Measurements from ENCODE around the gene FBXW11.

The FBXW11 gene

DNA sequence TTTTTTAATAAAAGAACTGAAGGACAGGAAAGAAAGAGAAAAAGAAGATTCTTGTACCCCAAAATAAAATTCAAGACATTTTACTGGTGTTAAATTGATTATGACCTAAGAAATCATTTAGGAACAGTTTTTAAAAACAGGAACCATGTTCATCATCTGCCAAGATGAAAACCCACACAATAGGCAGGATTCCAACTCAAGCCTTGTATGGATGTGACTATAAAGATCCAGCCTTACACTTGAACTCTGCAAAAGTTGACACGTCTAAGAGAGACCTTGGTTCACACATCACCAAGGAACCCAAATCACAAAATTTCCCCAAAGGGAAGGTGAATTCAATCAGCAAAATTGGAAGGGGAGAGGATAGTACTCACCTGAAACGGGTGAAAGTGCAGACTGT, 138.2 kb downstream of the FBXW11 start:
- no peak for DNase-seq (ENCODE audit: low read depth in 2 of 2)

- DNase-seq (ENCODE audit: low read depth in 2 of 2) = no peak
Measured at GRCh38 chr5:171867786-171868185, 138.7 kb downstream of the FBXW11 start.

- DNase-seq (ENCODE audit: low read depth in 2 of 2) = no peak
Measured at GRCh38 chr5:171865471-171865870, 141.0 kb downstream of the FBXW11 start.

DNA sequence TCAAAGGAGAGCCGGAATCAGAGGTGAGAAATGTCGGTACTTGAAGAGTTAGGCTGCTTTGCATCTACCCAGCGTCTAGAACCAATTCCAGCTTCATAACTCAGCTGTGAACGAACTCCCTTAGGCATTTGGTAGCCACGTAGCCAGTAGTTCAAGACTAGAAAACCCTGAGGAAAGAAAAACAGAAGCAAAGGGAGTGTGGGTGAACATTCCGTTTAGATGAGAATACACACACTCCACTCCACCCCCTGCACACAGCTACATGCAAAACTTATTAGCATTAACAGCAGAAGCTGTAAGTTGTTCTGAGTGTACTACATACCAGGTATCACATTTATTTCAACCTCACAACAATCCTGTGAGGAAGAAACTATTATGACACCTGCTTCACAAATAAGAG, 142.5 kb downstream of the FBXW11 start:
- no peak for DNase-seq (ENCODE audit: low read depth in 2 of 2)

DNA sequence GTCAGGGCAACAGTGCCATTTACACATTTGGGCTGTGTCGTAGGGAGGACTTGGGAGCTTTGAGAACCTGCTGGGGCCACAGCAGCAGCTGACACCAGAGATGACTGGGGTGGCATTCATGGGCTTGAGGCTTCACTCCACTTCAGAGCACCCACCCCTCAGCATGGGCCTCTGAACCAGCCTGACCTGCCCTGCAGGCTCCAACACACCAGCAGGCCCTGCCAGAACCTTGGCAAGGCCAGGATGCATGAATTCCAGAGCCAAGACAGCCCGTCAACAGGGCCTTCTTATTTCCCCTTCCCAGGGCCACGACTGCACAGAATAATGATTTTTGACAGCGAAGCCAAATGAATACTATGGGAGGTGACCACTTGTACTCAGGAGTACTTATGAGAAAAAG, 143.8 kb downstream of the FBXW11 start:
- no peak for DNase-seq (ENCODE audit: low read depth in 2 of 2)

DNA sequence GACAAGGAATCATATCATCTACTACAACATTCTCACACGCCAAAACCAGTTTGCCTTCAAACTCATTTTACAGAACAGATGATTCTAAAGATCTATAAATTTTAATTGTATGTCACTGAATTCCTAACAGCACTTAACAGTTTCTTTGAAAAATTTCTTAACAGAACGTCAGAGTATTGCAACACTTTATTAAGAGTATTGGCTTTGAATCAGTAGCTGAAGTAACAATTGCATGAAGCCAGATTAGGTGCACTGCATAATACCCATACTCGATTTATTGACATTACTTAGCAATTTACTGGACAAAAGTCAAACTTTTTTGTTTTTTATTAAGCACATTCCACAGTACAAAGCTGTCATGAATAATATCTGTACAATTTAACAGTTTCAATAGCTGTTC, 145.1 kb downstream of the FBXW11 start:
- DNase-seq (ENCODE audit: low read depth in 2 of 2) = no peak

- DNase-seq (ENCODE audit: low read depth in 2 of 2) = no peak
Measured at GRCh38 chr5:171858303-171858702, 148.1 kb downstream of the FBXW11 start.

DNA sequence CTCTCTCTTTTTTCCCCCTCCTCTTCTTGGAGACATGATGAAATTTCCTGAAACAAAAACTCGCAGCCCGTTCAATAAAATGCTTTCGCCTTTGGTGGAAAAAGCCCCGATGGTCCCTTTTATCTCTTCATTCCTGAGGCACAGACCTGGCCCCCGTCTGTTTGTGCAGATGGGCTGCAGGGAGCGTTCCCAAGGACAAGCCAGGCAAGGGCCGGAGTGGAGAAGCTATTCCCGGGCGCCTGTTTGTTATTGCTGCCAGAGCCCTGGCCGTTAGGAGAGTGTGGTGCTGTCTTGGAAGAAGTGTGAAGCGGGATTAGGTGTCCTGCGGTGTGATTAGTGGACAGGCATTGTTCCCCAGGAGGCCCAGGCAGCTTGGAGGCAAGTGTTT, 149.0 kb downstream of the FBXW11 start:
- no peak for DNase-seq (ENCODE audit: low read depth in 2 of 2)

DNA sequence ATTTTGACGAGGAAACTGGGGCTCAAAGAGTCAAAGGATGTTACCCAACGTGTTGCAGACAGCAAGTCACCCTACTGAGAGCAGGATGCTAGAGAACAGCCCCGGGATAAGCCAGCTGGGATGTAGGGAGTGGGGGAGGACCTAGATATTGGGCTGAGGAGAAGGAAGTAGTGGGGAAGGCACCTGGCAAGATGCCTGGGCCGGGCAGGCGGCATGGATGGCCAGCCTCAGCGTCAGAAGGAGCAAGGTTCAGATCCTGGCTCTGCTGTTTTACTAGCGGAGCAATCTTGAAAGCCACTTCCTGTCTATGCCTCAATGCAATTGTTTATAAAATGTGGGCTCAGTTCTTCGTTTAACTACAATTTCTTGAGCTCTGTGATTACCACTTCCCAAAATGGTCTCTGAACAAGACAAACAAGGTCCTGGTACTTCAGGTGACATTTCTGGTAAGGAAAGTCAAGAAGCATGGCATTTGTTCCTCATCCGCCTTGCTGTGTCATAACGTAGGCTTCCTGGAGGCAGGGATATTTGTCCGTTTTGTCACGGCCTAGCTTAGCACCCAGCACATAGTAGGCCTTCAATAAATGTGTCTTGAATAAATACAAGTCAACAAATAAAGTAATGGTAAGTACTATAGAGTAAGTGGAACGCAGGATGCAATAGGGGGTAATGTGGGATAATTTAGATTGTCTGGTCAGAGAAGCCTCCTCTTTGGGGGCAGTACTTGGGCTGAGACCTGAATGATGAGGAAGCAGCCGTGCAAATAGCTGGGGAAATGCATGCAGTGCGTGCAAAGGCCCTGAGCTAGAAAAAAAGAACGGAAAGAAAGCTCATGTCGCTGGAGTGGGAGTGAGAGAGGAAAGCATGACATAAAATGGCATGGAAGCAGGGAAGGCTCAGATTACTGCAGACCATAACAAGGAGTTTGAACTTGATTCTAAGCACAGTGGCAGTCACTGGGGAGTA, 150.4 kb downstream of the FBXW11 start:
- no peak for DNase-seq (ENCODE audit: low read depth in 2 of 2)

GRCh38 chr5:171855265-171855664, 151.2 kb downstream of the FBXW11 start:
- no peak for DNase-seq (ENCODE audit: low read depth in 2 of 2)

GRCh38 chr5:171852255-171852681, 154.2 kb downstream of the FBXW11 start:
- DNase-seq (ENCODE audit: low read depth in 2 of 2) = no peak

DNA sequence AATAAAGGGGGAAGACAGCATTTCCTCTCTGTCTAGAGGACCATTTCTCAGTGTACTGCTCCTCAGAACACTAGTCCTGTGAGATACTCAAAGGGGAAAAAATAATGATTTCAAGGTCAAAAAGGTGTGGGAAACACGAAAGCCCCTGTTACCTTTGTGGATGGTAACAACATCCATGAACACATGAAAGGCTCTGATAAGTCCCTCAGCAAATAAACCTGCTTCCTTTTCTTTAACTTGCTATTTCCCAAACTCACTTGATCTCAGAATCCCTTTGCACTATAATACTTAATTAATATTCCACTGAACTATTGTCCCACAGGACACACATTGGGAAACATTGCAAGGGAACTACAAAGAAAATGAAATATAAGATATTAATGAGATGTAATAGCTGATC, 155.2 kb downstream of the FBXW11 start:
- DNase-seq (ENCODE audit: low read depth in 2 of 2) = no peak

- no peak for DNase-seq (ENCODE audit: low read depth in 2 of 2)
Measured at GRCh38 chr5:171850324-171850947, 156.0 kb downstream of the FBXW11 start.

GRCh38 chr5:171849585-171850323, 156.7 kb downstream of the FBXW11 start:
- no peak for DNase-seq (ENCODE audit: low read depth in 2 of 2)

DNA sequence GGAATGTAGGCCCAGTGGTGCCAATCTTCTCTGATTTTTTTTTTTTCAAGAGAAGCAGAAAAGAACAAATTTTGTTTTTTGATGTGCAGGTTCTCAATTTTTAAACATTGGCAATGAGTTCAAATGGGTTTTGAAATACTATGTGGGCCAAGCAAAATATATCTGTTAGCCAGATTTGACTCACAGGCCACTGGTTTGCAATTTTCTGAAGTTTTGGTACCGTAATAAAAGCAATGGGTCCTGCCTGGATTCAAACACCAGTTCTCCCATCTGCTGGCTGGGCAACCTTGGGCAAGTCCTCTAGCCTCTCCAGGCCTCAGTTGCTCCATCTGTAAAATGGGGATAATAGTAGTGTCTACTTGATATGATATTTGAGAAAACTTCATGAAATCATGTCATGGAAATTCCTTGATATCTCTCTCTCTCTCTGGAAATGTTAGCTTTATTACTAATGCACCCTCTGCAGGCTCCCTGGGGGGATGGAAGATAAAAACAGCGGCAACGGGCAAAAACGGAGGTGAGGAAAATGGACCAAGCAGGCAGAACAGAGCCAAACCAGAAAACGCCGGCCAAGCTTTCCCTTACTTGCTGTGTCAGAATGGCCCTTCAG, 157.4 kb downstream of the FBXW11 start:
- no peak for DNase-seq (ENCODE audit: low read depth in 2 of 2)

- DNase-seq (ENCODE audit: low read depth in 2 of 2) = no peak
Measured at GRCh38 chr5:171848486-171848885, 158.0 kb downstream of the FBXW11 start.

GRCh38 chr5:171848006-171848405, 158.4 kb downstream of the FBXW11 start:
- no peak for DNase-seq (ENCODE audit: low read depth in 2 of 2)

GRCh38 chr5:171847026-171847425, 159.4 kb downstream of the FBXW11 start:
- no peak for DNase-seq (ENCODE audit: low read depth in 2 of 2)

- DNase-seq (ENCODE audit: low read depth in 2 of 2) = no peak
Measured at GRCh38 chr5:171846323-171846722, 160.1 kb downstream of the FBXW11 start.

- no peak for DNase-seq (ENCODE audit: low read depth in 2 of 2)
Measured at GRCh38 chr5:171845857-171846256, 160.6 kb downstream of the FBXW11 start.

DNA sequence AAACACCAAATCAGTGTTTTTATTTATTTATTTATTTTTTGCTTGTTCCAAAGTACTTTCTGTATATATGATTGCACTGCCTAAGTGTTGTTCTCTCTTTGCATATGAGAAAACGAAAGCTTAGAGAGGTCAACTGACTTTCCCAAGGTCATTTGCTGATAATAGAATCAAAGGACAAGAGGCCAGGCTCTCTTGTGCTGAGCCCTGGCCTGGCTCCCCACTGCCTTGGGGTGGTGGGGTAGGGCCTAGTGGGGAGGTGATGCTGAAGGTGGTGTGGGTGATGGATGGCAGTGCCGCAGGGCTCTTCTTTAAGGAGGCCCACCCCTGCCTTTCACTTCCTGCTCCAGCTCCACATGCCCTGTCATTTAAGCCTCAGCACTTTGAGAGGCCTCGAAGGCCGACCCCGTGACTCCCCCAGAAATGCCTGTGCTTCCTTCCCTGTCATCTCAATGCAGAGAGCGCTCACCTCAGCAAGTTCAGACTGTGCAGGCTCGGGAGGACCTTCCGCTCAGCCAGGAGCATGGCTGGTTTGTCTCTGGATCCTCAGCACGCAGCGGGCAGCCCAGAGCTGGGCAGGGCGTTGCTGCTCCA, 161.3 kb downstream of the FBXW11 start:
- DNase-seq (ENCODE audit: low read depth in 2 of 2) = no peak

All from stimulated activated CD4-positive, alpha-beta T cell treated with anti-CD3 and anti-CD28 coated beads, Interleukin-1b, Interleukin-23, amount 100 ng/mL, for 1 hour (primary cell).